SU-DHL-6 (cell line): ENCODE data around the gene HPS5.

Source experiments
- H2AFZ ChIP-seq: fragments of 200-600 bp; sonication (generic); 2 replicates; pipeline ENCODE4 v1.6.1; 2014; ENCODE audit warnings: low read depth, mild to moderate bottlenecking, moderate library complexity, mixed read lengths, antibody characterized with exemption, low read length; ENCODE audit not compliant: severe bottlenecking
- H3F3A ChIP-seq: fragments of 200-600 bp; shearing (Covaris generic); 2 replicates; pipeline ENCODE4 v1.6.0; 2016; ENCODE audit warnings: antibody characterized with exemption, mild to moderate bottlenecking; ENCODE audit not compliant: insufficient read depth
- H3K27ac ChIP-seq: fragments of 200-600 bp; sonication (generic); 2 replicates; pipeline ENCODE4 v1.5.1; 2016; ENCODE audit warnings: low read depth, mild to moderate bottlenecking, low read length, moderate library complexity, mixed read lengths
- H3K27me3 ChIP-seq: fragments of 200-600 bp; sonication (generic), shearing (Covaris generic); 2 replicates; pipeline ENCODE4 v1.6.0; 2014; ENCODE audit warnings: mild to moderate bottlenecking, low read length
- H3K36me3 ChIP-seq: fragments of 200-600 bp; sonication (generic); 2 replicates; pipeline ENCODE4 v1.6.1; 2014; ENCODE audit warnings: mild to moderate bottlenecking, low read length, mixed read lengths
- H3K4me2 ChIP-seq: fragments of 300-600, 200-600 bp; shearing (Covaris generic), sonication (generic); 2 replicates; pipeline ENCODE4 v1.6.0; 2014; ENCODE audit warnings: low read length, low read depth, mild to moderate bottlenecking; ENCODE audit not compliant: poor library complexity, severe bottlenecking
- H3K4me3 ChIP-seq: fragments of 200-600 bp; sonication (generic); 2 replicates; pipeline ENCODE4 v1.5.1; 2014; ENCODE audit warnings: antibody characterized with exemption, low read length, mild to moderate bottlenecking, mixed read lengths; ENCODE audit not compliant: insufficient read depth, poor library complexity, severe bottlenecking
- H3K79me2 ChIP-seq: fragments of 200-600 bp; sonication (generic); 2 replicates; pipeline ENCODE4 v1.6.1; 2014; ENCODE audit warnings: mild to moderate bottlenecking, low read length, moderate library complexity; ENCODE audit not compliant: insufficient read depth
- H3K9ac ChIP-seq: fragments of 200-600 bp; sonication (generic); 2 replicates; pipeline ENCODE4 v1.7.0; 2014; ENCODE audit warnings: mild to moderate bottlenecking, low read length
- H3K9me2 ChIP-seq: fragments of 200-600 bp; sonication (generic); replicated peaks from 2 replicates; pipeline ENCODE4 v1.6.1; 2014; ENCODE audit warnings: low read length; ENCODE audit not compliant: insufficient read depth
- H3K9me3 ChIP-seq: fragments of 200-600 bp; sonication (generic); 2 replicates; pipeline ENCODE4 v1.6.1; 2014; ENCODE audit warnings: low read length, mixed read lengths; ENCODE audit not compliant: insufficient read depth
- H4K20me1 ChIP-seq: fragments of 200-600 bp; sonication (generic); 2 replicates; pipeline ENCODE4 v1.6.1; 2014; ENCODE audit warnings: low read depth, mild to moderate bottlenecking, antibody characterized with exemption, low read length, moderate library complexity, mixed read lengths
- CTCF ChIP-seq: fragments of 200-600 bp; sonication (generic); IDR thresholded peaks from one replicate; pipeline ENCODE4 v1.5.1; 2017; ENCODE audit warnings: antibody characterized with exemption, mild to moderate bottlenecking, low read length, moderate library complexity; ENCODE audit not compliant: insufficient read depth, poor library complexity, severe bottlenecking
- EZH2phosphoT487 ChIP-seq: fragments of 200-600 bp; sonication (generic), shearing (Covaris generic); conservative IDR thresholded peaks from 2 replicates; pipeline ENCODE4 v1.6.1; 2018; ENCODE audit warnings: mild to moderate bottlenecking, antibody characterized with exemption, low read length, moderate library complexity, mixed read lengths

Gene HPS5

GRCh38 chr11:18312663-18313420 is 9.1 kb downstream of the HPS5 start:
- H3F3A ChIP-seq: peaks cover 4% of the 10 kb centered on the region; the same call in 1 of the 2 replicates
- H3K27me3 ChIP-seq: no peaks in the 10 kb centered on the region
- H3K36me3 ChIP-seq: peaks cover 40% of the 10 kb centered on the region
- H4K20me1 ChIP-seq: no peaks in the 10 kb centered on the region
- no peak overlapping the region for H3K4me2 ChIP-seq
- H3K79me2 ChIP-seq: peaks cover 52% of the 10 kb centered on the region
- no peak overlapping the region for H3K9ac ChIP-seq
- no peaks in the 10 kb centered on the region for H3K9me2 ChIP-seq
- H3K9me3 ChIP-seq: no peaks in the 10 kb centered on the region
- H3K27ac ChIP-seq: no peak overlapping the region
- H2AFZ ChIP-seq: no peak overlapping the region
- TF ChIP-seq CTCF: no peak
- TF ChIP-seq EZH2phosphoT487: no peak
- no peak overlapping the region for H3K4me3 ChIP-seq

GRCh38 chr11:18312012-18312411 is 9.9 kb downstream of the HPS5 start:
- Histone ChIP-seq H2AFZ (no peak overlapping the region), H3K79me2 (peaks cover 46% of the 10 kb centered on the region), H3K27ac (no peak overlapping the region), H3K4me3 (no peak overlapping the region), H3K9me2 (no peaks in the 10 kb centered on the region), H3K4me2 (no peak overlapping the region), H3K9me3 (no peaks in the 10 kb centered on the region), H4K20me1 (no peaks in the 10 kb centered on the region), H3K9ac (no peak overlapping the region), H3F3A (peaks cover 4% of the 10 kb centered on the region; the same call in 1 of the 2 replicates), H3K36me3 (peaks cover 48% of the 10 kb centered on the region), H3K27me3 (no peaks in the 10 kb centered on the region)
- no peak for TF ChIP-seq CTCF
- no peak for TF ChIP-seq EZH2phosphoT487

GRCh38 chr11:18310800-18311340 is 11.1 kb downstream of the HPS5 start:
- Histone ChIP-seq H3F3A (peaks cover 4% of the 10 kb centered on the region; the same call in 1 of the 2 replicates), H2AFZ (no peak overlapping the region), H3K4me3 (no peak overlapping the region), H3K36me3 (peaks cover 50% of the 10 kb centered on the region), H3K4me2 (no peak overlapping the region), H4K20me1 (no peaks in the 10 kb centered on the region), H3K27ac (peak overlapping the region; percentile 32; the same call in 1 of the 2 replicates), H3K9me2 (no peaks in the 10 kb centered on the region), H3K79me2 (peaks cover 36% of the 10 kb centered on the region), H3K9me3 (no peaks in the 10 kb centered on the region), H3K27me3 (no peaks in the 10 kb centered on the region), H3K9ac (no peak overlapping the region)
- TF ChIP-seq EZH2phosphoT487 (no peak), CTCF (no peak)
